Measurements from ENCODE around the gene GGT6. TPM values are rescaled to one million over a fixed set of nuclear protein-coding genes. Genes with fewer than 3 reads are reported as not detected.

GGT6 gene
- polyA plus RNA-seq, 1 of the 3 experiments (the other 2 are of a cell fraction), result not detected

DNA sequence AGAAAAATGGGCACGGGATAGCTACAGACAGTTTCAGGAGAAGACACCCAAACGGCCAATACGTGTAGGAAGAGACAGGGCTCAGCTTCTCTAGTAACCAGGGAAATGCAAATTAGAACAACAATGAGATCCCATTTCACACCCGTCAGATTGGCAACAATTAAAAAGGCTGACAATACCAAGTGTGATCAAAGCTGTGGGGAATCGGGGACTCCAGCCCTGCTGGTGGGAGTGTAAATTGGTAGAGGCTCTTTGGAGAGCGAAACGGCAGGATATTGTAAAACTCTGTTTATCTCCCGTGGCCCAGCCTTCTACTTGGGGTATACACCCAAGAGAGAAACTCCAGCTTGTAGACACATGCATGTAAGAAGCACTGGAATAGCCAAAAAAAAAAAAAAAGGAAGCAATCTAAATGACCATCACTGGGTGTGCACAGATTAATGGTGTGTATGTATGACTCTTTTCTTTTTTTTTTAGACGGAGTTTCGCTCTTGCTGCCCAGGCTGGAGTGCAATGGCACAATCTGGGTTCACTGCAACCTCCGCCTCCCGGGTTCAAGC lies 32.7 kb downstream of the GGT6 start (continued):
- TF ChIP-seq TEAD4 (IDR thresholded peaks at IDR 0.05; ENCODE audit: borderline replicate concordance, insufficient read depth), result no peak
- no peak for TF ChIP-seq NFIC (IDR thresholded peaks at IDR 0.05; ENCODE audit: borderline replicate concordance)
- TF ChIP-seq, protein P1, sequence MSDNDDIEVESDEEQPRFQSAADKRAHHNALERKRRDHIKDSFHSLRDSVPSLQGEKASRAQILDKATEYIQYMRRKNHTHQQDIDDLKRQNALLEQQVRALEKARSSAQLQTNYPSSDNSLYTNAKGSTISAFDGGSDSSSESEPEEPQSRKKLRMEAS (IDR thresholded peaks at IDR 0.05; ENCODE audit: low read depth), result no peak
- TF ChIP-seq ELF1 (IDR thresholded peaks at IDR 0.05), result no peak
- TF ChIP-seq RCOR1 (IDR thresholded peaks at IDR 0.05; ENCODE audit: low read length), result no peak
- TF ChIP-seq, protein P2, sequence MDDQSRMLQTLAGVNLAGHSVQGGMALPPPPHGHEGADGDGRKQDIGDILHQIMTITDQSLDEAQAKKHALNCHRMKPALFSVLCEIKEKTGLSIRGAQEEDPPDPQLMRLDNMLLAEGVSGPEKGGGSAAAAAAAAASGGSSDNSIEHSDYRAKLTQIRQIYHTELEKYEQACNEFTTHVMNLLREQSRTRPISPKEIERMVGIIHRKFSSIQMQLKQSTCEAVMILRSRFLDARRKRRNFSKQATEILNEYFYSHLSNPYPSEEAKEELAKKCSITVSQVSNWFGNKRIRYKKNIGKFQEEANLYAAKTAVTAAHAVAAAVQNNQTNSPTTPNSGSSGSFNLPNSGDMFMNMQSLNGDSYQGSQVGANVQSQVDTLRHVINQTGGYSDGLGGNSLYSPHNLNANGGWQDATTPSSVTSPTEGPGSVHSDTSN (IDR thresholded peaks at IDR 0.05), result no peak
- no peak for TF ChIP-seq CHD2 (IDR thresholded peaks at IDR 0.05; ENCODE audit: low read length, partially characterized antibody)
- TF ChIP-seq FOXM1 (IDR thresholded peaks at IDR 0.05; ENCODE audit: low read depth), result no peak
- TF ChIP-seq POLR2AphosphoS5 (IDR thresholded peaks at IDR 0.05; ENCODE audit: low read depth, low read length), result no peak

DNA sequence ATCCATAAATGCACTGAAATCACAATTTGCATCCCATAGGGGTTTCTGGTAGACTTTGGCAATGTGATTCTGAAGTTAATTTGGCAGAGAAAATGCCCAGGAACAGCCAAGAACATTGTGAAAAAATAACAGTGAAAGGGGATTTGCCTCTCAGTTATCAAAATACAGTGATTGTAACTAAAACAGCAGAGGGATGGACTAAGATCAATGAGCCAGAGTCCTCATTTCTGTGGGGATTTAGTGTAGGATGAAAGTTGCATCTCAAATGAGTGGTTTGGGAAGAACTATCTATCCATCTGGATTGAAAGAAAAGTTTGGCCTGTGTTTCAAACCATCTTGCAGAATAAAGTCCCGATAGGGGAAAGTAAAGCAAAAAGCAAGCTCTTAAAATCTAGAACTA lies 33.2 kb downstream of the GGT6 start:
- no peaks in the 10 kb centered on the region for H3F3A ChIP-seq (replicated peaks; ENCODE audit: insufficient read depth)
- H3K36me3 ChIP-seq (replicated peaks in 1 of 2; ENCODE audit: control insufficient read depth in 1 of 2, insufficient read depth in 2 of 2, low read length in 1 of 2), result no peaks in the 10 kb centered on the region
- no peaks in the 10 kb centered on the region for H3K9me3 ChIP-seq
- no peak overlapping the region for H3K4me2 ChIP-seq
- no peak for DNase-seq
- no peak overlapping the region for H2AFZ ChIP-seq (ENCODE audit: low read depth)
- H3K4me3 ChIP-seq (ENCODE audit: low read depth in 2 of 2, low read length in 1 of 2), result no peak overlapping the region
- no peaks in the 10 kb centered on the region for H3K27me3 ChIP-seq (ENCODE audit: insufficient read depth)
- H4K20me1 ChIP-seq (ENCODE audit: insufficient read depth), result no peaks in the 10 kb centered on the region
- no peaks in the 10 kb centered on the region for H3K9me2 ChIP-seq
- no peak overlapping the region for H3K9ac ChIP-seq
- no peak overlapping the region for H3K27ac ChIP-seq (ENCODE audit: low read depth in 2 of 2, low read length in 1 of 2)
- H3K4me1 ChIP-seq (ENCODE audit: control insufficient read depth in 1 of 2, insufficient read depth in 2 of 2, low read depth in 1 of 2, low read length in 1 of 2), result no peaks in the 10 kb centered on the region; a peak in 1 of 4 replicates
- CTCF ChIA-PET, result interaction anchor here (1.3 kb wide), 1 partner anchor 39 kb away, joined by 4 read pairs; no protein-coding TSS in a partner anchor
- WGBS (ENCODE audit: low lambda C conversion rate), result 50% methylated on average over 1 of the region's 1 CpG
- H3K79me2 ChIP-seq (ENCODE audit: insufficient read depth), result no peaks in the 10 kb centered on the region
- TF ChIP-seq, protein P3, sequence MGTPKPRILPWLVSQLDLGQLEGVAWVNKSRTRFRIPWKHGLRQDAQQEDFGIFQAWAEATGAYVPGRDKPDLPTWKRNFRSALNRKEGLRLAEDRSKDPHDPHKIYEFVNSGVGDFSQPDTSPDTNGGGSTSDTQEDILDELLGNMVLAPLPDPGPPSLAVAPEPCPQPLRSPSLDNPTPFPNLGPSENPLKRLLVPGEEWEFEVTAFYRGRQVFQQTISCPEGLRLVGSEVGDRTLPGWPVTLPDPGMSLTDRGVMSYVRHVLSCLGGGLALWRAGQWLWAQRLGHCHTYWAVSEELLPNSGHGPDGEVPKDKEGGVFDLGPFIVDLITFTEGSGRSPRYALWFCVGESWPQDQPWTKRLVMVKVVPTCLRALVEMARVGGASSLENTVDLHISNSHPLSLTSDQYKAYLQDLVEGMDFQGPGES (IDR thresholded peaks at IDR 0.05; ENCODE audit: low read depth, low read length), result no peak
- TF ChIP-seq, protein P1 (IDR thresholded peaks at IDR 0.05; ENCODE audit: low read depth), result no peak
- TF ChIP-seq RXRA (IDR thresholded peaks at IDR 0.05; ENCODE audit: borderline replicate concordance, low read depth), result no peak
- POLR2A ChIA-PET, result no interaction called here

DNA sequence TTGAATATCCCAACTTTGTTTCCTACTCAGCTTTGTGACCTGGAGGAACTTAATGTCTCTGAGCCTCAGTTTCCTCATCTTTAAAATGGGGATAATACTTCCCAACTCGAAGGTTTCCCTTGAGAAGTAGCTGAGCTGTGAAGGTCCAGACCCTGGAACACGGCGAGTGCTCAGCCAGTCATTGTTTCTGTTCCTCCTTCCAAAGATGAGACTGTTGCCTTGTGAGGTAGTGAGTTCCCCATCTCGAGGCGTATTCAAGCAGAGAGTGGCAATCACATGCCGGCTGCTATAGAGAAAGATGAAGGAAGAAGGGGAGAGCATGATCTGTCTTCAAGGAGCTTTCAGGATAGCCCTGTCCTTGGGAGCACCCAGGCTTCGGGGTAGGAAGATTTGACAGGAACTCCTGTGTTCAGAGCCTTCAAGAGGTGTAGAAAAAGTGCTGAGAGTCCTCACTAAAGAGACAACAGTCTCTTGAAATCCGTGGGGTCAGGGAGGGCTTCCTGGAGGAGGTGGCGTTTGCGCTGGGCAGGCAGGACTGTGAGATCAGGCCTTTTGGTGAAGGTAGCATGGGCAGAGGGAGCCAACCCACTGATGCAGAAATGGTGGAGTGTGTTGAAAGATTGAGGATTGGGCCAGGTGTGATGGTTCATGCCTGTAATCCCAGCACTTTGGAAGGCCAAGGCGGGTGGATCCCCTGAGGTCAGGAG lies 34.5 kb downstream of the GGT6 start:
- TF ChIP-seq MXI1 (IDR thresholded peaks at IDR 0.05; ENCODE audit: low read depth, low read length), result no peak
- TF ChIP-seq FOXJ3 (CRISPR knock-in tag; IDR thresholded peaks at IDR 0.05), result no peak
- no peak for TF ChIP-seq RAD21 (IDR thresholded peaks at IDR 0.05; ENCODE audit: low read length)
- no peak for TF ChIP-seq POLR2AphosphoS5 (IDR thresholded peaks at IDR 0.05; ENCODE audit: low read depth, low read length)
- TF ChIP-seq NFIC (IDR thresholded peaks at IDR 0.05; ENCODE audit: borderline replicate concordance), result no peak
- no peak for TF ChIP-seq SMC3 (IDR thresholded peaks at IDR 0.05; ENCODE audit: low read depth, low read length)
- 64% methylated on average over 11 of the region's 11 CpGs for WGBS (ENCODE audit: low lambda C conversion rate)
- POLR2A ChIA-PET, result no interaction called here
- Histone ChIP-seq H3K4me1 (ENCODE audit: control insufficient read depth in 1 of 2, insufficient read depth in 2 of 2, low read depth in 1 of 2, low read length in 1 of 2) (no peaks in the 10 kb centered on the region; a peak in 1 of 4 replicates), H3K27ac (ENCODE audit: low read depth in 2 of 2, low read length in 1 of 2) (no peak overlapping the region), H3K4me3 (ENCODE audit: low read depth in 2 of 2, low read length in 1 of 2) (no peak overlapping the region), H3K9me2 (no peaks in the 10 kb centered on the region), H3F3A (replicated peaks; ENCODE audit: insufficient read depth) (no peaks in the 10 kb centered on the region), H4K20me1 (ENCODE audit: insufficient read depth) (no peaks in the 10 kb centered on the region), H3K36me3 (replicated peaks in 1 of 2; ENCODE audit: control insufficient read depth in 1 of 2, insufficient read depth in 2 of 2, low read length in 1 of 2) (no peaks in the 10 kb centered on the region), H3K4me2 (no peak overlapping the region), H3K9me3 (no peaks in the 10 kb centered on the region), H3K79me2 (ENCODE audit: insufficient read depth) (no peaks in the 10 kb centered on the region), H3K9ac (no peak overlapping the region), H3K27me3 (ENCODE audit: insufficient read depth) (no peaks in the 10 kb centered on the region), H2AFZ (ENCODE audit: low read depth) (no peak overlapping the region)
- CTCF ChIA-PET, result no interaction called here
- DNase-seq, result no peak

Measured in SK-N-SH (cell line).